HT-29 (cell line): Measurements from ENCODE around the gene CYTH3. TPM values are rescaled to one million over a fixed set of nuclear protein-coding genes. Genes with fewer than 3 reads are reported as not detected.
"Not testable (repeated sequence)": the region's sequence is repeated elsewhere in the genome, so short reads cannot be mapped to it uniquely, and the experiment has no call there.

Source experiments
- DNase-seq: peaks from one replicate; pipeline ENCODE4 v3.0.0-alpha.2; 2015; ENCODE audit warnings: low spot score
- total RNA-seq: library from RNA; depleted of rRNA; stranded (reverse); fragments of >200 nt; shearing (Covaris generic); gene quantifications from 2 replicates; pipeline ENCODE4 v1.2.3, GENCODE V29; 2014

Gene CYTH3
- total RNA-seq, 1 experiment from 2014 or later: 3.1 TPM

DNA sequence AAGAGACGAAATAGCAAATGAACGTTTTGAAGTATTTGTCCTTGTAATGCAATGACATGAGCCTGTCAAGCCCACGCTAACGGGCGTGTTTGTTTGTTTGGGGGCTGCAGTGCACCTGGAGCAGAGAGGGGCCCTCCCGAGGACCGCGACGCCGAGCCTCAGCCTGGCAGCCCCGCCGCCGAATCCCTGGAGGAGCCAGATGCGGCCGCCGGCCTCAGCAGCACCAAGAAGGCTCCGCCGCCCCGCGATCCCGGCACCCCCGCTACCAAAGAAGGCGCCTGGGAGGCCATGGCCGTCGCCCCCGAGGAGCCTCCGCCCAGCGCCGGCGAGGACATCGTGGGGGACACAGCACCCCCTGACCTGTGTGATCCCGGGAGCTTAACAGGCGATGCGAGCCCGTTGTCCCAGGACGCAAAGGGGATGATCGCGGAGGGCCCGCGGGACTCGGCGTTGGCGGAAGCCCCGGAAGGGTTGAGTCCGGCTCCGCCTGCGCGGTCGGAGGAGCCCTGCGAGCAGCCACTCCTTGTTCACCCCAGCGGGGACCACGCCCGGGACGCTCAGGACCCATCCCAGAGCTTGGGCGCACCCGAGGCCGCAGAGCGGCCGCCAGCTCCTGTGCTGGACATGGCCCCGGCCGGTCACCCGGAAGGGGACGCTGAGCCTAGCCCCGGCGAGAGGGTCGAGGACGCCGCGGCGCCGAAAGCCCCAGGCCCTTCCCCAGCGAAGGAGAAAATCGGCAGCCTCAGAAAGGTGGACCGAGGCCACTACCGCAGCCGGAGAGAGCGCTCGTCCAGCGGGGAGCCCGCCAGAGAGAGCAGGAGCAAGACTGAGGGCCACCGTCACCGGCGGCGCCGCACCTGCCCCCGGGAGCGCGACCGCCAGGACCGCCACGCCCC is 118.5 kb downstream of the CYTH3 start:
- no peak for DNase-seq

GRCh38 chr7:6151994-6152735 is 120.3 kb downstream of the CYTH3 start:
- no peak for DNase-seq

- not testable (repeated sequence) for DNase-seq
These were observed 120.9 kb downstream of the CYTH3 start for GRCh38 chr7:6151527-6151926.

- DNase-seq: no peak
These were observed 122.4 kb downstream of the CYTH3 start for GRCh38 chr7:6149996-6150395.

DNA sequence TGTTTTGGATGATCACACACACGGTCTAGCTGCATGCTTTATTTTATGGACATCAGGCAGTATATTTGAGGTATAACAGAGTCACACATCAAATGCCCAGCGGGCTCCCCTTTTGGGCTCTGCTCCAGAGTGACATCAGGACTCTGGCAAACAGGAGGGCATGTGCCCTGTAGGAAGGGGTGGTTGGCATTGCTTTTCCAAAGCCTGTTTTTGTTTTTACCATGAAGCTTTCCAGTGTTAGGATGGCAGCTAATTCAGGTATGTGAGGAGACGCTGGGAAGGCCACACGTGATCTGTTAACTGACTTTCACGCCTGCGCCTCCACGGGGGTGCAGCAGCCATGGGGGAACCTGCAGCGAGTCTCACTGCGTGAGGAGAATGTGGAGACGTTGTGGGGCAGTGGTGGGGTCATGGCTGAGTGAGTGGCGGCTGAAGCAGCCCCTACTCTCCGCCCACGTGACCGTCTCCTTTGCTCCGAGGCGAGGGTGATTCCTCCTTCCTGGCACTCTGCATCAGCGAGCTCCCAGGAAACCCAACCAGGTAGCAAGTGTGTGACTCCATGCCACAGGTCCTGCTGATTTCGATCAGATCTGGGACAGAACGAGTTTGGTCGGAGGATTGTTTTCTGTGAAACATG is 123.6 kb downstream of the CYTH3 start:
- DNase-seq: no peak

GRCh38 chr7:6147627-6148026 is 124.8 kb downstream of the CYTH3 start:
- DNase-seq: no peak

GRCh38 chr7:6146666-6147065 is 125.8 kb downstream of the CYTH3 start:
- DNase-seq: no peak

DNA sequence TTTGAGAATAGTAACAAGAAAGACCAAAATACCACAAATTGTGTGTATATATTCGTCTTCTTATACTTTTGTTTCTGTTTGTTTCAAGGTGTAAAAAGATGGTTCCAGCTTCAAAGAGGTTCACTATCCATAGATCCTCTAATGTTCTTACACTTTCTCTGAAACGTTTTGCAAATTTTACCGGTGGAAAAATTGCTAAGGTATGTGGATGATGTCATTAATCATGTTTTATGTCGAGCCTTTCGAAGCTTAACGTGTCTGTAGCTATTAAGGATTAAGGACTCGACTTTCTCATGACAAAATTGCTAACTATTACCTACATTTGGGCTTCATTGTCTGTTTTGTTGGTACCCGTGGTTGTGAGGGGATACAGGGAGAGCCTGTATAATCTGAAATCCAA is 128.4 kb downstream of the CYTH3 start:
- no peak for DNase-seq

GRCh38 chr7:6142871-6143380 is 129.5 kb downstream of the CYTH3 start:
- DNase-seq: no peak

GRCh38 chr7:6139189-6139996 is 133.0 kb downstream of the CYTH3 start:
- no peak for DNase-seq

DNA sequence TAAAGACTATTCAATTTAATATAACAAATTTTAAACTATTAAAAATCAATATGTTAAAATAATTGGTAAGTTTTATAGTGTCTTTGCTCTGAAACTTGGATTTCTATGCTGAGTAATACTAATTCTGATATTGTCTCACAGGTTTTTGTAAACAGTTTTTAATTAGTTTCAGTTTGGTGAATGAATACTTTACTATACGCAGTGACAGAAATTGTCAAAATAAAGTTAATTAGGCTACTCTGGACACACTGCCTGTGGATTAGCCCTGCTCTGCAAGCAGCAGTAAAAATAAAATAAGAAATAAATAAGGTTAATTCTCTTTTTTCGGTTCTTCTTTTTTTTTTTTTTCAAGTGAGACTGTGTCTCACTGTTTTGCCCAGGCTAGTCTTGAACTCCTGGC is 135.9 kb downstream of the CYTH3 start:
- no peak for DNase-seq

DNA sequence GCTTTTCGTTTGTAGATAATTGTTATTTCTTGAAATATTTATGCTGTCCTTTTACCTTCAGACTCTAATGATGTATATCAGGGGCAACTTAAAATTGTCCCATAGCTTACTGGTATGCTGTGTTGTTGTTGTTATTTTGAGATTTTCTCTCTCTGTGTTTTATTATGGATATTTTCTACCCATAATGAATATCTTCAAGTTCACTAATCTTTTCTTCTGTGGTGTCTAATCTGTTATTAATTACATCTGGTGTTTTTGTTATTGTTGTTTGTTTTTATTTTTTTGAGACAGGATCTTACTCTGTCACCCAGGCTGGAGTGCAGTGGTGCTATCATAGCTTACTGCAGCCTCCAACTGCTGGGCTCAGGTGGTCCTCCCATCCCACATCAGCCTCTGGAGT is 139.2 kb downstream of the CYTH3 start:
- no peak for DNase-seq

- no peak for DNase-seq
These were observed 142.3 kb downstream of the CYTH3 start for GRCh38 chr7:6130007-6130587.

- DNase-seq: no peak
These were observed 144.2 kb downstream of the CYTH3 start for GRCh38 chr7:6128205-6128604.

DNA sequence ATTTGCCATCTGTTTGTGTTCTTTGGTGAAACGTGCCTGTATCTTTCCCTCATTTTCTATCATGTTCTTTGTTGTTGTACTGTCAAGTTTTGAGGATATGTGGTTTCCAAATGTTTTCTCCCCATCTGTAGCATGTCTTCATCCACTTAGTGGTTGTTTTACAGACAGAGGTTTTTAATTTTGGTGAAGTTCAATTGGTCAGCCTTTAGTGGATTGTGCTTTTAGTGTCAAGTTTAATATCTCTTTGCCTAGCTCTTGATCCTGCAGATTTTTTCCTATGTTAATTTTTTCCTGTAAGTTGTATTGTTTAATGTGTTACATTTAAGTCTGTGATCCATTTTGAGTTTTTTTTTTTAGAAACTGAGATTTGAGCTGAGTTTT is 145.3 kb downstream of the CYTH3 start:
- no peak for DNase-seq

GRCh38 chr7:6123843-6124242 is 148.6 kb downstream of the CYTH3 start:
- no peak for DNase-seq

- DNase-seq: no peak
These were observed 151.3 kb downstream of the CYTH3 start for GRCh38 chr7:6121141-6121540.

DNA sequence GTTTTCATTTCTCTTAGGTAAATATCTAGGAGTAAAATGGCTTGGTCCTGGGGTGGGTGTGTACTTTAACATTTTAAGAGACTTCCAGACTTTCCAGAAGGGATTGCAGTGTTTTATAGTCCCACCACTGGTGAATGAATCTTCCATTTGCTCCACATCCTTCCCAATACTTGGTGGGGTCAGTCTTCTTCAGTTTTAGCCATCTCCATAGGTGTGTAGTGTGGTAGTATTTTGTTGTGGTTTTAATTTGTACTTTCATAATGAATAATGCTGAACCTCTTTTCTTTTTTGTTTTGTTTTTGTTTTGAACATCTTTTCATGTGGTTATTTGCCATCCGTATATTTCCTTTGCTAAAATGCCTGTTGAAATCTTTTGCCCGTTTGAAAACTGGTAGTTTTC is 154.9 kb downstream of the CYTH3 start:
- DNase-seq: no peak

DNA sequence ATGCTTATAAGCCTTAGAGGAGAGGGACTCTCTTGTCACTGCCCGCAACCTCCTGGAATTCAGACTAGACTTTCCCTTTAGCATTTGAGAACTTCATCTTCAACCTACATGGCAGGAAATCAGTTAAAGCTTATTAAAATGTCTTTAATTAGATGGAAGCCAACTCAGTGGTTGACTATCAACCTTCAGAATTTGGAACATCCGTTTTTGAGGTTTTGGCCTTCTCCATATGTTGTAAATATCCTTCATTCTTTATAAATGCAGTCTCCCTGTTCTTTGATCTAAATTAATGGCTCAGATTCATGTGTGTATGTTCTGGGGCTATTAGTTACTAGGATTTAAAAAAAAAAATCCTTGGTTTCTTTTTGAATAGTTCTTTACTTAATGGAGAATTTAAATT is 156.2 kb downstream of the CYTH3 start:
- DNase-seq: no peak
